M059J (cell line): ENCODE data around the gene KLF17. TPM values are rescaled to one million over a fixed set of nuclear protein-coding genes. Genes with fewer than 3 reads are reported as not detected.
"Not testable (repeated sequence)": the region's sequence is repeated elsewhere in the genome, so short reads cannot be mapped to it uniquely, and the experiment has no call there.

Source experiments
- DNase-seq: peaks from one replicate; pipeline ENCODE4 v3.0.0-alpha.2; 2012; ENCODE audit warnings: low read depth
- total RNA-seq: library from RNA; depleted of rRNA; stranded (reverse); fragments of >200 nt; shearing (Covaris generic); gene quantifications from 2 replicates; pipeline ENCODE4 v1.2.3, GENCODE V29; 2014

The KLF17 gene
- total RNA-seq, 1 experiment from 2014 or later = 0.64 TPM

DNA sequence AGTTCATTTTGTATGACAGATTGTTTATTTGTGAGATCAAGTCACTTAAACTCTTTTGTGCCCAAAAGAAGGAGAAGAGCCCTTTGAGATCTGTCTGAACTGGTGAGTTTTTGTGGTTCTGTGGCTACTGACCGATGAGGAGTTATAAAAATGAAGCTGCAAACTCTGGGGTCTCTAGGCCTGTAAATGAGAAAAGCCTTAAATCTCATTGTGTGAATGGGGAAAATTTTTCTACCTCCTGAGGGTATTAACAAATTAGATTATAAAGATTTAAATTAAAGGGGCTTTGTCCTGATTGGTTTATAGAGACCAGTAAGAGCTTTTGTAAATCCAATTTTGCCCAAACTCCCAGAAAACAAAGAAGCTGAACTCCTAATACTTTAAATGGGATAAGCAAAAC, 9.7 kb upstream of the KLF17 start:
- DNase-seq = no peak

DNA sequence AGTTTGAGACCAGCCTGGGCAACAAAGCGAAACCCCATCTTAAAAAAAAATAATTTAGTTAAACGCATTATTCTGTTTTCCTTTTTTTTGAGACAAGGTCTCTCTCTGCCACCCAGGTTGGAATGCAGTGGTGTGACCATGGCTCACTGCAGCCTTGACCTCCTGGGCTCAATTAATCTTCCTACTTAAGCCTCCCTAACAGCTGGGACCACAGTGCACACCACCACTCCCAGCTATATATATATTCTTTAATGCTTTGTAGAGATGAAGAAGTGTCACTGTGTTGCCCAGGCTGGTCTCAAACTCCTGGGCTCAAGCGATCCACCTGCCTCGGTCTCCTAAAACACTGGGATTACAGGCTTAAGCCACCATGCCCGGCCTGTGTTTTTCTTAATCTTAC, 7.7 kb upstream of the KLF17 start:
- DNase-seq = no peak

DNA sequence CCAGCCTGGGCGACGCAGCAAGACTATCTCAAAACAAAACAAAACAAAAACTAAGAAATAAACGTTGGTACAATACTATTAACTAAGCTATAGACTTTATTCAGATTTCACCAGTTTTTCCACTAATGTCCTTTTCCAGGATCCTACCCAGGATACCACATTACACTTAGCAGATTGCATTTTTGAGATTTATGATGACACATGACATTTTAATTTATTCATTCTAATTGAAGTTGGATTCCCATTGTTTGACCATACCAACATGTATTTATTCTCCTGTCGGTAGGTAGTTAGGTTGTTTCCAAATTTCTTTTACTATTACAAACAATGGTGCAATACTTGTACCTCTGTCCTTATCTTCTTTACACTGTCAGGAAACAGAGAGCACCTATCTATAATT, 6.8 kb upstream of the KLF17 start:
- DNase-seq = no peak

DNA sequence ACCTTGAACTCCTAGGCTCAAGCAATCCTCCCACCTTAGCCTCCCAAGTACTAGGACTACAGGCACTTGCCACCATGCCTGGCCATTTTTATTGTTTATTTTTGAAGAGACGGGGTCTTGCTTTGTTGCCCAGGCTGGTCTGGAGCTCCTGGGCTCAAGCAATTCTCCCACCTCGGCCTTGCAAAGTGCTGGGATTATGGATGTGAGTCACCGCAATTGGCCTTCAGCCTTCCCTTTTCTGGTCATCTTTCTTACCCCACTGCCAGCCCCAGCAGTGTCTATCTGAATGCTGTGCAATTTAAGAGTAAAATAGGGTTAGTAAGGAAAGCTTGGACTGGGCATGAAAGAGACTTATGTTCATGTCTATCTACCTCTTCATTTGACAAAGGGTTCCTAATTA, 6.1 kb upstream of the KLF17 start:
- DNase-seq = peak; percentile 50

DNA sequence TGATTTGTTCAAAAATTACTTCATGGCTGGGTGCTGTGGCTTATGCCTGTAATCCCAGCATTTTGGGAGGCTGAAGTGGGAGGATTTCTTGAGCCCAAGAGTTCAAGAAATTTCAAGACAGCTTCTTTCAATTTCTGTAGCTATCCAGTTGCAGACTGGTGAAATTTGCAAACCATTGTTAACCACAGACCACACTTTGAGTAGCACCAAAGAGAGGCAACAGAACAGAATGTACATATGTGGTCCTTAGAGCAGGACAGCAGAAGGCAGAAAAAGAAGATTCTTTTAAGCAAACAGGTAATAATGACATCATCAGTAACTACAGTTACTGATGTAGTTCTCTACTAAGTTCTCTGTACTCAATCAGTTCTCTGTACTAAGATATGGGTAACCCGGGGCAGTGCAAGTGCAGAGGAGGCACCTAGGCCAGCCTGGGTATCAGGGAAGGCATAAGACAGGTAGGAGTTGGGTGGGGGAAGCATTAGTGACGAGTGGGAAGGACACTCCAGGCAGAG, 5.5 kb upstream of the KLF17 start:
- DNase-seq = no peak

DNA sequence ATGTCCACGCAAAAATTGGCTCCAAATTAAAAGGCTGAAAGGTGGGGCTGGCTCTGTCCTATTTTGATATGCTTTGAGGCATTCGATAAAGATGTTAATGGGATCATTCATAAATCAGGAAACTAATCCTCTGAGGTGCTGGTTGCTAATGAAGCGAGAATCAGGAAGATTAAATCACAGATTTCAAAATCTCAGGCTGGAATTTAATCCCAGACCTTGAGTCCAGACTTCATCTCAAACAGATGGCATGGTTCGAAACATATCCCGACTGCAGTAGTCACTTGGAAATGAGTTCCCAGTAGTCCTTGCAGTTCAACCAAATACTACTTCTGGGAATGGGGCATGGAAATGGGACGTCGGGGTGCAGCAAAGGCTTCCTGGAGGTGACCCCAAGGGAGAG, 4.5 kb upstream of the KLF17 start:
- no peak for DNase-seq

DNA sequence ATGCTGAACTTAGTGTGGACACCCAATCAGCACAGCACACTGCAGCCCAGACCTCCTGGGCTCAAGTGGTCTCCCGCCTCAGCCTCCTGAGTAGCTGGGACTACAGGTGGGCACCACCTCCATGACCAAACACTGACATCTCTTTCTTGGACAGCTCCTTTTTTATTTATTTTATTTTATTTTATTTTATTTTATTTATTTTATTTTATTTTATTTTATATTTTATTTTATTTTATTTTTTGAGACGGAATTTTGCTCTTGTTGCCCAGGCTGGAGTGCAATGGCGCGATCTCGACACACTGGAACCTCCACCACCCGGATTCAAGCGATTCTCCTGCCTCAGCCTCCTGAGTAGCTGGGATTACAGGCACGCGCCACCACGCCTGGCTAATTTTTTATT, 1.3 kb upstream of the KLF17 start:
- DNase-seq = not testable (repeated sequence)

DNA sequence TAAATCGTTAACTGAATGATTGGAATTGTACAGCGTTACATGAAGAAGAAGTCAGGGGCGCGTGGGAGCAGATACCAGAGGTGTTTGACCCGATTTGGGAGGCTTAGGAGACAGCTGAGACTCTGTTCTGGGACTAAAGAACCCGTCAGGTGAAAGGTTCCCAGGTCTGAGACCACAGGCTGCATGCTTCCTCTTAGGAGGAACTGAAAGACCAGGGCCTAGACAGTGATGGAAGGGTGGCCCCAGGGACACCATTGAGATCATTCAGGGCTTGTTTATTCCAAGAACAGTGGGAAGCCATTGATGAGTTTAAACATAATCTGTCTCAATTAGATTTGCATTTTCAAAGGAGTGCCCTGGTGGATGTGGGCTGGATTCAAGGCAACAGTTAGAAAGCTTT, 904 bp downstream of the KLF17 start:
- DNase-seq = no peak

DNA sequence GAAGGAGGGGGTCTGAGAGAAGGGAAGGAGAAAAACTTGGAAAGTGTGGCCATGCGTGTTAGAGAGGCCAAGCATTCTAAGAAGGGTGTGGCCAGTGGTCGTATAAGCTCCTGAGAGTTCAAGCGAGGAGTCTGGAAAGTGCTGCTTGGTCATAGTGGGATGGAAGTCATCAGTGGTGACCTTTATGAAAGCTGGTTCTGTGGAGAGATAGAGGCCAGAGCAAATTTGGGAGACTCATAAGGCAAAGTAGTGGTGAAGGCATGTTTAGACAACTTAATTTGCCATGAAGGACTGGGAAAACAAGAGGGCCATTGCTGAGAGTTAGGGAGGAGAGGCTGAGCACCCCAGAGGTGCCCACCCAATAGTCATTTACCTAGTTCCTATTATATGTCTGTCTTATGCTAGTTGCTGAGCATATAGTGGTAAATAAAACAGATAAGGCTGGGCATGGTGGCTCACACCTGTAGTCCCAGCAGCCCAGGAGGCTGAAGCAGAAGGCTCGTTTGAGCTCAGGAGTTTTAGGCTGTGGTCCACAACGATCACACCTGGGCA, 1.9 kb downstream of the KLF17 start:
- no peak for DNase-seq

DNA sequence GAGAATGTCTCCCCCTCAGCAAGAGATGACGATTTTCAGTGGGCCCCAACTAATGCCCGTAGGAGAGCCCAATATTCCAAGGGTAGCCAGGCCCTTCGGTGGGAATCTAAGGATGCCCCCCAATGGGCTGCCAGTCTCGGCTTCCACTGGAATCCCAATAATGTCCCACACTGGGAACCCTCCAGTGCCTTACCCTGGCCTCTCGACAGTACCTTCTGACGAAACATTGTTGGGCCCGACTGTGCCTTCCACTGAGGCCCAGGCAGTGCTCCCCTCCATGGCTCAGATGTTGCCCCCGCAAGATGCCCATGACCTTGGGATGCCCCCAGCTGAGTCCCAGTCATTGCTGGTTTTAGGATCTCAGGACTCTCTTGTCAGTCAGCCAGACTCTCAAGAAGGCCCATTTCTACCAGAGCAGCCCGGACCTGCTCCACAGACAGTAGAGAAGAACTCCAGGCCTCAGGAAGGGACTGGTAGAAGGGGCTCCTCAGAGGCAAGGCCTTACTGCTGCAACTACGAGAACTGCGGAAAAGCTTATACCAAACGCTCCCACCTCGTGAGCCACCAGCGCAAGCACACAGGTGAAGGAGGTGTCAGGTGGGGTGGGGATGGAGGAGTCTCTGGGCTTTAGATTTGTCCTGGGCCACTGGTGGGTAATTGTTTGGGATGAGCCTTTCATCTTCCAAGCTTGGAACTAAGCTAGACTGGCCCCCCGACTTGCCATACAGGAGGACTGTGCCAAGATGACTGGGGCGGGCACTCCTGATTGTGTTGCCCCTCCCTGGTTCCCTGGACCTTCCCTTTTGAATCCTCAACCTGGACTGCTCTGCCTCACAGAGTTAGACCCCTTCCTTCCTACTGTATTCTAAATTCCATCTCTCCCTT, 11.2 kb downstream of the KLF17 start:
- no peak for DNase-seq

DNA sequence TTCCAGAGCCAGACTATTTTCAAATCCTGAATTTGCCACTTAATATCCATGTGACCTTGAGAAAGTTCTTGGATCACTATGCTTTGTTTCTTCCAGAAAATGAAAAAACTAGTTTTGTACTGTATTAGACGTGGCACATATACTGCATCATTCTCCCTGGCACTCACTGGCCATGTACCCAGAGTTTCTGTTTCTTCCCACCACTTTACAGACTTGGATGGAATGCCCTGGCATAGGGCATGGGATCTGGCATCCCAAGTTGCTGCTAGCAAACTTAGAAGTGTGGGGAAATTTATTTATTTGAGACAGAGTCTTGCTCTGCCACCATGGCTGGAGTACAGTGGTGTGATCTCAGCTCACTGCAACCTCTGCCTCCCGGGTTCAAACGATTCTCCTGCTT, 12.8 kb downstream of the KLF17 start:
- no peak for DNase-seq

DNA sequence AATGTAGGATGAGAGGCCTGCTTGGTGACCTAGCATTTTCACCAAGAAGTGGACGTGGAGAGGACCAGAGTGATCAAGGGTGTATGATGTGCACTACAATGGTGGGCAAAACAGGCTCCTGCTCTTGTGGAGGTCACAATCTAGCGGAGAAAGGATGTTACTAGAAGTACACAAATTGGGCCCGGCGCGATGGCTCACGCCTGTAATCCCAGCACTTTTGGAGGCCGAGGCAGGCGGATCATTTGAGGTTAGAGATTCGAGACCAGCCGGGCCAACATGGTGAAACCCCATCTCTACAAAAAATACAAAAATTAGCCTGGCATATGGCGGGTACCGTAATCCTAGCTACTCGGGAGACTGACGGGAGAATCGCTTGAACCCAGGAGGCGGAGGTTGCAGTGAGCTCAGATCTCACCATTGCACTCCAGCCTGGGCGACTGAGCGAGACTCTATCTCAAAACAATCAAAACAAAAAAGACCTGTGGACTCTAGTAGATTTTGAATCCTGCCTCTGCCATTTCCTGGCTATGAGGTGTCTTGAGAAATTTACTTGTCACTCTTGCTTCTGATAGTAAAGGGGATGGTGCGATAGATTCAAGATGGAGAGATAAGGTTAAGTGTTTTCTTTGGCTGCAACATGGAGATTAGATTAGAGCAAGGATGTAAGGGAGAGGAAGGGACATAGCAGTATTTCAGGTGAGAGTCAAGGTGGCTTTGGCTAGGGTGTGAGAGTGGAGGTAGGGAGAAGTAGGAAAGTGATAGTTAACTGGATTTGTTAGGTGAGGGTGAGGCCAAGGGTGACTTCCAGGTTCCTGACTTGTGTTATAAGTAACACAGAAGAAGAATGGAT, 15.7 kb downstream of the KLF17 start:
- no peak for DNase-seq

DNA sequence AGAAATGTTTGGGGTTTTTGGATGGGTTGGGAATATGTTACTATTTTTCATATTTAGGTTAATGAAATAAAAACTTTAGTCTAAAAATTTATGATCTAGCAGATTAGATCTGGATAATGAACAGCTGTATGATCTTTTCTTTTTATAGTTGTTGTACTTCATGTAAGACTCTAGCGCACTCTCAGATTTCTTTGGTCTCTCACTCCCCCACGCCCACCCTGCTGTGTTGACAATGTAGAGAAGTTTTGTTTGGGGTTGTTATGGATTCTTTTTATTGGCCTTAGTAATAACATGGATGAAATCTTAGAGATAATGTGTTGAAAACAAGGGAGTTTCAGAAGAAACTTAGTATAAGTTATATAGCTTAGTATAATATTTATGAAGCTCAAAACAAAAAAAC, 17.3 kb downstream of the KLF17 start:
- DNase-seq = no peak

DNA sequence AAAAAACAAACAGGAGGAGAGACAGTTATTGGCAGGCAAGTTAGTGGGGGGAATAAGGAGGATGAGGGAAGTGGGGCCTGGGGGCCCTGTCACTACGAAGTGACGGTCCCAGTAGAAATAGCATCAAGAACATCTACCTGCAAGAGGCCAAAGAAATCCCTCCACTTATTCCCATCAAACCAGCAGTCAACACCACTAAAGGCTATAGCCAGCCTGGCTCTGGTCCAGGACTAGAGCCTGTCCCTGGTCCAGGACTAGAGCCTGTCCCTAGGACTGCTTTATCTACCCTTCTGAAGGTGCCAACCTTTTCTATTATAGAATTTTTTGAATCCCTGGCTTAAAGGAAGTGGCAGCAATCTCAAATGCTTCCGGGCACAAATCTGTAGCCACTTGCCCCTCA, 19.6 kb downstream of the KLF17 start:
- DNase-seq = no peak

DNA sequence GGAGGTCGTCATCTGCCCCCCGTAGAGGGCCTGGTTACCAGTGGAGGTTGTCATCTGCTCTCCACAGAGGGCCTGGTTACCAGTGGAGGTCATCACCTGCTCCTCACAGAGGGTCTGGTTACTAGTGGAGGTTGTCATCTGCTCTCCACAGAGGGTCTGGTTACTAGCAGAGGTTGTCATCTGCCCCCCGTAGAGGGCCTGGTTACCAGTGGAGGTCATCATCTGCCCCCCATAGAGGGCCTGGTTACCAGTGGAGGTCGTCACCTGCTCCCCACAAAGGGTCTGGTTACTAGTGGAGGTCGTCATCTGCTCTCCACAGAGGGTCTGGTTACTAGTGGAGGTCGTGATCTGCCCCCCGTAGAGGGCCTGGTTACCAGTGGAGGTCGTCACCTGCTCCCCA, 20.9 kb downstream of the KLF17 start:
- DNase-seq = not testable (repeated sequence)

DNA sequence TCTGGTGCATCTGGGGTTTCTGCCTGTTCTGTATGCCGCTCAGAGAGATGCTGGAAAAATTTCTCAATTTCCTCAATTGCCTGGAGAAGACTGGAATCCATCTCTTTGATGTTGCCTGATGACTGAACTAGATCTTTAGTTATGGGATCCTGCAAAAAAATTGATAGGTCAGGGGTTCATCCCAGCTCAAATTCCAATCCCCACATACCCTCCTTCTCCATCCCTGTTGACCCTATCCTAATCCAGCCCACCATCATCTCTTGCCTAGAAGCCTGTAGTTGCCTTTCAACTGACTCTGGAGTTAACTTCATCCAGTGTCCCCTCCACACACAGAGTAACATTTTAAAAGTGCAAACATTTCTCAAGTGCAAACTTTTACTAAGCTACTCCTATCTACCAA, 22.9 kb downstream of the KLF17 start, which contains the start of gene KLF18:
KLF18 (minus strand) TSS at position 101 of the 400 bp plus-strand sequence; CDS start at position 101, 0 bp downstream.
- DNase-seq = no peak

DNA sequence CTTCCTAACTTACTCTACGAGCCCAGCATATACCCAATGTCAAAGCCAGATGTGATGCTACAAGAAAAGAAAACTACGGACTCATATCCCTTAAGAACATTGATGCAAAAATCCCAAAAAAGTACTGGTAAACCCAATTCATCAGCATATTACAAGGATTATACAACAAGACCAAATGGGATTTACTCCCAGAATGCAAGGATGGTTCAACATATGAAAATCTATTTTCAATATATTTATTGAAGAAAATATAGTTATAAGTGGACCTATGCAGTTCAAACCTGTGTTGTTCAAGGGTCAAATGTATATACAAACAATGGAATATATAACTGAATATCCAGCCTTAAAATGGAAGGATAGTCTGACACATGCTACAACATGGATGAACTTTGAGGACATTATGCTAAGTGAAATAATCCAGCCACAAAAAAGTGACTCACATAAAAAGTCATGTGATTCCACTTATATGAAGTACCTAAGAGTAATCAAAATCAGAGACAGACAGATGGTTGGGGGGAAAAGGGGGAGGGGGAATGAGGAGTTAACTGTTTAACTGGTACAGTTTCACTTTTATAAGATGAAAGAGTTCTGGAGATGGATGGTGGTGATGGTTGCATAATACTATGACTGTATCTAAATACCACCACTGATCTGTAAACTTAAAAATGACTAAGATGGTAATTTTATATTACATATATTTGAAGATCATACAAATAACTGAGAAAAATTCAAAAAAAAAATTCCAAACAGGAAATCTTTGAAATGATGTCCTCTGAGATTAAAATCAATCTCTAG, 26.5 kb downstream of the KLF17 start:
- no peak for DNase-seq

DNA sequence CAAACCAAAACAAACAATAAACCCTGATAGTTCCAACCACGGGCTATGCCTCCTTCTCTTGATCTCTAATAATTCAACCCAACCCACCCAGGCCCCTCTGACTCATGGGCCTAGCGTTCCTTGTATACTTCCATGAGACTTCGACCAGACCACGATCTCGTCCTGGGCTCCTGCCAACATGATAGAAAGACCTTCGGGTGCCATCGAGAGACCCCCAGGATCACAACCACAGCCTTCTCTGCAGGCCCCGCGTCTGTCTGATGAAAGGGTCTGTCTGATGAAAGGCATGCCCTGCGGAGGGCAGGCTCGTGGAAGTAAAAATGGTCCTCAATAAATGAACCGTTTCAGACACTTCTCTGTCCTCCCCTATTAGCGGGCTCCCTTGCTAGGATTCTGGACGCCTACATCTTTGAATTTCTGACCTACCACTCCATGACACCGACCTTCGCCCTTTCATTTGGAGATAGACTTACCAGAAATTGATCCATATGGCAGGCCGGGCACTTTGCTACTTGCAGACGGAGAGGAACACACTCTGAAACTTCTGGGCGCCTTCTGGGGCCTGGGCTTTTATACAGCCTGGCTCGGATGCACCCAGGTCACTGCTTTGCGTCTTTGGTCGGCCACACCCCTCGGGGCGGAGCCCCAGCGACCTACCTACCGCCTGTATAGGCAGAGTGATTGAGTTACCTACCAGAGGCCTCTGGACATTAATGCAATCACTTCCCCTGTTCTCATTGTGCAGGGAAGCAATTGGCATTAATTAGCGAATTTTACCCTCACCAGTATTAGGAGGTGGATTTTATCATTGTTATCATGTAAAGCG, 28.1 kb downstream of the KLF17 start:
- no peak for DNase-seq

DNA sequence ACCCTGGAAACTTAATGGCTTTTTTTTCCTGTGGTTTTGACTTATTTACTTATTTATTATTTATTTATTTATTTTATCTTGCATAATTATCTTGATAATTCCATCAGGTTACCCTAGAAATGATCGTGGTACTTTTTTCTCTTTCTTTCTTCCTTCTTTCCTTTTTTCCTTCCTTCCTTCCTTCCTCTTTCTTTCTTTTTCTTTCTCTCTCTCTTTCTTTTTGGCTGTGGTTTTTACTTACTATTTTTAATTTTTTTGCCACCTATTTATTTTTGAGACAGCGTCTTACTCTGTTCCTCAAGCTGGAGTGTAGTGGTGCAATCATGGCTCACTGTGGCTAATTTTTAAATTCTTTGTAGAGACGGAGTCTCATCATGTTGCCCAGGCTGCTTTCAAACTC, 29.0 kb downstream of the KLF17 start:
- no peak for DNase-seq

DNA sequence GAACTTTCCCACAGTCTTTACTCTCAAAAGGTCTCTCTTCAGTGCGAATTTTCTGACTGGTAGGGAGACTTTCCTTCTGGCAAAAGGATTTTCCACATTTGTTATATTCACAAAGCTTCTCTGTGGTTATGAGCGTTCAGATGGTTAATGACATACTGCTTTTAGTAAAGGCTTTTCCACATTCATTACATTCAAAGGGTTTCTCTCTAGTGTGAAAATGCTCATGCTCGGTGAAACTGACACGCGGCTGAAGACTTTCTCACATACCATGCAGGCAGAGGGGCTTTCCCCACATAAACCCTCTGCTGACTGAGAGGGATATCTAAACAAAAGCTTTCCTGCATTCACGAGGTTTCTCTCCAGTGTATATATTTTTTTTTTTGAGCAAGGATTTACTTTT, 32.7 kb downstream of the KLF17 start:
- no peak for DNase-seq

DNA sequence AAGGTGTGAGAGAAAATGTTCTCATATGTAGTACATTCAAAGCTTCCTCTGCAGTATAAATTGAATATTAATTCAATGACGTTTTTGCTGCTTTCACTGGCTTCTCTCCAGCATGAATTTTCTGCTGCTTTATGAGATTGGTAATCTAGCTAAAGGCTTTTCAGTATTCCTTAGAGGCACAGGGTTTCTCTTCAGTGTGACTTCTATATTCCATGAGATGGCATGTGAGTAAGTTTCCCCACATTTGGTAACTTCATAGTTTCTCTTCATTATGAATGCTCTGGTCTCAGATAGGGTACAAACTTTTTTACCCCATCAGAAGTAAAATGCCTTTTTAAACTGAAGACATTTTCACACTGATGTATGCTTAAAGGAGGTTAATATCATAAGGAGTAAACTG, 33.2 kb downstream of the KLF17 start:
- no peak for DNase-seq
